ENCODE measurements around the gene MFGE8.

DNA sequence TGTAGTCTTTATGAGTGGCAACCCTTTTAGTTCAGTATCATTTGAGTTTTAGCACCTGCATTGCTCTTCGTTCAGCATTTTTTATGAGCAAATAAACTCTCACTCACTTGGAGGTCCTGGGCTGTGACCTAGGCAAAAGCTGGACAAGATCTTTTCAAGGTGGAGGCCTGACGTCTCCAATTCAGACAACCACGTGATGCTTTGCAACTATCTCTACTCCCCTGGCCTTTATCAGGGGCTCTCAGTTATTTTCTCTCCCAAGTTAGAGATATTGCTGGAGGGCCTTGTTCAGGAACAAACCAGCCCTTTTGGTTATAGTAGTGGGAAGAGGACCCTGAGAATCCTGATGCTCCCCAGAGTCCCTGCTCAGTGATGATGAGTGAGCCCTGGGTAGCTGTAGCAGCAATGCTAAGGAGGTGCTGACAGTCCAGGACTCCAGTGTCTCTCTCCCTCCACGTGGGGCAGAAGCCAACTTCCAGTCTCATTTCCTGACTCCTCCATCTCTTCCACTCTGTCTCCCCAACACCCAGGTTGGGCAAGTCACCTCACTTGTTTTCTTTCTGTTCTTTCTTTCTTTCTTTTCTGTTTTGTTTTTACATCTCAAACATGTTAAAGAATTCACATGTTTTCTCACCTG is 48.2 kb downstream of the MFGE8 start:
- TF ChIP-seq CTCF (IDR thresholded peaks at IDR 0.05 in 2 of 3, conservative IDR thresholded peaks at IDR 0.05 in 1 of 3; ENCODE audit: insufficient read depth in 2 of 3, low read depth in 1 of 3, low read length in 3 of 3) (no peak), RHOXF2B (CRISPR knock-in tag; conservative IDR thresholded peaks at IDR 0.05) (no peak), ETS1 (conservative IDR thresholded peaks at IDR 0.05; ENCODE audit: control insufficient read depth, low read depth, low read length) (no peak), EGR1 (conservative IDR thresholded peaks at IDR 0.05) (no peak)

All from K562 (cell line).